Cardiac fibroblast (primary cell): Measurements from ENCODE around the gene SH2B3.
A peak's percentile ranks its signal among the peaks of the same experiment; 100 is the strongest.

Experiments
- DNase-seq, 2 donors: peaks; one replicate each; pipeline versions ENCODE4 v3.0.0 to v3.0.0-alpha.2; 2010; ENCODE audit warnings: low read depth in 2 of 2
- H3K4me3 ChIP-seq, 2 donors: replicated peaks in 1 of 2; 1 replicate in 1 of 2; 2 replicates in 1 of 2; pipeline ENCODE4 v1.5.1; 2011; ENCODE audit warnings: low read depth in 2 of 2, low read length in 2 of 2, mild to moderate bottlenecking in 2 of 2, moderate library complexity in 1 of 2
- TF ChIP-seq, protein P1 (sequence below): IDR thresholded peaks from one replicate; pipeline ENCODE4 v1.5.1; 2011; ENCODE audit warnings: low read depth, mild to moderate bottlenecking, low read length, inconsistent platforms

SH2B3 gene

DNA sequence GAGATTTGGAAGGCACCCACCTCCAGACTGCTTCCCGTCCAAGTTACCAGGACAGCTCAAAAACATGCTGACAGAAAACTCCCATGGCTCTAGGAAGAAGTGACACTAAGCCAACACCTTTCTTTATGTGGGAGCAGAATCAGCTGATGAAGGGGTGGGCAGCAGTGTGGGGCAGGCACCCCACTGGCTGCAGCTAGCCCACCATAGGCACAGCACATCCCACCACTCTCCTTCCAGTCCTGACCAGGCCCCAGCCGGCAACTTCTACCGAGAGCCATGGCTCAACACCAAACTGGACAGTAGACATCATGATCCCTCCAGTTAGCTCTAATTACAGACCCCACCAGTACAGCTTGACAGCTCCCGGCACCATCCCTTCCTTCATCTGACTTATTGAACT is 45.0 kb downstream of the SH2B3 start:
- H3K4me3 ChIP-seq = no peak overlapping the region
- no peak for DNase-seq
- TF ChIP-seq, protein P1, sequence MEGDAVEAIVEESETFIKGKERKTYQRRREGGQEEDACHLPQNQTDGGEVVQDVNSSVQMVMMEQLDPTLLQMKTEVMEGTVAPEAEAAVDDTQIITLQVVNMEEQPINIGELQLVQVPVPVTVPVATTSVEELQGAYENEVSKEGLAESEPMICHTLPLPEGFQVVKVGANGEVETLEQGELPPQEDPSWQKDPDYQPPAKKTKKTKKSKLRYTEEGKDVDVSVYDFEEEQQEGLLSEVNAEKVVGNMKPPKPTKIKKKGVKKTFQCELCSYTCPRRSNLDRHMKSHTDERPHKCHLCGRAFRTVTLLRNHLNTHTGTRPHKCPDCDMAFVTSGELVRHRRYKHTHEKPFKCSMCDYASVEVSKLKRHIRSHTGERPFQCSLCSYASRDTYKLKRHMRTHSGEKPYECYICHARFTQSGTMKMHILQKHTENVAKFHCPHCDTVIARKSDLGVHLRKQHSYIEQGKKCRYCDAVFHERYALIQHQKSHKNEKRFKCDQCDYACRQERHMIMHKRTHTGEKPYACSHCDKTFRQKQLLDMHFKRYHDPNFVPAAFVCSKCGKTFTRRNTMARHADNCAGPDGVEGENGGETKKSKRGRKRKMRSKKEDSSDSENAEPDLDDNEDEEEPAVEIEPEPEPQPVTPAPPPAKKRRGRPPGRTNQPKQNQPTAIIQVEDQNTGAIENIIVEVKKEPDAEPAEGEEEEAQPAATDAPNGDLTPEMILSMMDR = no peak

DNA sequence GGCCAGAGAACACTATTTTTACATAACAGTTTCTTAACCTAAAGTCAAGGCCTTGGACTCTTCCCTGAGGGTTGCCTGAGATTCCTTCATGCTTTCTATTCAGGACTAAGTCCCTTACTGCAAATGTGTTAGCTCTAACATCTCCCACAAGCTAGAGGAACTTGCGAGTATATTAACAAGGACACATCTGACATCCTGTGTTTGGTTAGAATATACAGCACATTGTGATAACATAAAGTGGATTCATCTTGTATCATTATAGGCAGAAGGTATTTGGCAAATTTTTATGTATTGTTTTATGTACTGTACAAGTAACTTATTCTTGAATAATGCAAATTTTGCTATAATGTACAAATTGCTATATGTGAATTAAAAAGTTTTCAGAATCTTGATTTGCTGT is 45.5 kb downstream of the SH2B3 start:
- TF ChIP-seq, protein P1 = no peak
- no peak overlapping the region for H3K4me3 ChIP-seq
- DNase-seq = no peak

DNA sequence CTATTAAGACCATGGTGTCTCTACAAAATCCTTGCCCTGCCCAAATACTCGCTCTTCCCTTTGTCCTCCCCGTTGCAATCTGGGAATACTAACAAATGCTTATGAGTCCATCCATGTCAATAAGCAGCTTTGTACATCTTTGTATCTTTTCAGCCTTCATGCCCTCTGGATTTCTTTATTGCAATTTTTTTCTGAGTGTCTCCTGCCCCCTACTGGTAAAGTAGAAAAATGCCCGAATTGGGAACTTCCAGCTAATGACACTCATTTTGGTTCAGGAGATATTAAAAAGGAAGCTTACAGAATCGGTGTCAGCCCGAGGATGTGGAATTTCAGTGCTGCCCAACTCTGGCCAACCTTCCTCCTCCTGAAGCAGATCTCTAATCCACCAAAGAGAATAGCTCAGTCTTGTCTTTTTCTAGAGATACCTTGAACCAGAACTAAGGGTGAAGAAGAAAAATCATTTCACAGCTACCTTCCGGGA is 46.0 kb downstream of the SH2B3 start:
- H3K4me3 ChIP-seq = no peak overlapping the region
- DNase-seq = peak; percentile 70 to 72
- TF ChIP-seq, protein P1 = peak; percentile 66

DNA sequence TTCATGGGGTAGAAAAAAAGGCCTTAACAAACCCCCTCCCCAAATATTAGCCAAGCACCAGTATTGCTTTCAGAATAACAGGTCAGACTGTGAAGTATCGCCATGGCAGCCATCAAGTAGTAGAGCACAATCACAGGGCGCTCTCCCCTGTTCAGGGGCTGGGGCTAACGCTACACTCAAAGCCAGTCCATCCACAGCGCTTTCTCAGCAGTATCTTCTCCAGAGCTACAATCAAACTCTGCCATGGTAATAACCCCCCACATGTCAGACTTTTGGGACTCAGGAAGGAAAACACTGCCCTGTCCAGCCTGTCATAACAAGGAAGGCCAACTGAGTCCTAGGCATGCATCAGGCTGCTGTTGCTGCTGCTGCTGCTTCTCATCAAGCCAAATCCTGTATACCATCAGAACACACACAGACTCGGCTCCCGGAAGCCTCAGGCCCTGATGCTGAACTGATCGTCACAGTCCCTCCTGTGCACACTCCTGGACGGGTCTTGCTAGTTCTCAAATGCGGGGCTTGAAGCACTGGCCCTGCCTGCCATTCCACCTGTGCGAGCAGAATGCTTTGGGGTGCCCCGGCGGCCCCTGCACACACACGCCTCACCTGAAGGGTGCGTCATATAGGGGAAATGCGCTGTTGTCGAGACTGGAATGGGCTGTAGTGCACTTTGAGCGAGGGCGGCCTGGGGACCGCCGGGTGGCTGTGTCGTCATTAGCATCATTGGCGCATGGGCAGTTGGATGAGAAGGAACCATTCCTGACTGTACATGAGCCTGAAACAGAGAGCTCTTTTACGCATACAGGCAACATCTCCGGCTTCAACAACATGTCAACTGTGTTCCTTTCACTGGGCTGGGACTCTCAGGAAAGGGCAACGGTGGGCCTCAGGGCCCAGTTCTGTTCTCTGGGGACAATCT is 47.6 kb downstream of the SH2B3 start:
- DNase-seq = no peak
- no peak overlapping the region for H3K4me3 ChIP-seq
- TF ChIP-seq, protein P1 = no peak

DNA sequence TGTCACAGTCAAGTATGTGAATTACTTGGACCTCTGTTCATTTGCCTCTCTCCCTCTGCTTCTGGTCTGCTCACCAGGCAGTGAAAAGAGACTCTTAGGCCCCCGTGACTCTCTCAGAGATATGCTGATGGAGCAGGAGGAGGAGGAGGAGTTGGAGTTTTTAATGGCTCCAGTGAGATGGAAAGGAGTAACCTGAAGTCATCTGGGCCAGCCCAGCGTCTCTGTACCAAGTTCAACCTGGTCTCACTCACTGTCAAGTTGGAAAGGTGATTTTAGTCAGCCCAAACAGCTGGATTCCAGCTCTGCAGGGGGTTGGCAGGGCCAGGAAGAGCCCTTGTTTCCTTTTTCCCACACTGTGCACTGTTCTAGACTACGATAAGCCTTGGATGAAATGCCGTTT is 48.6 kb downstream of the SH2B3 start:
- TF ChIP-seq, protein P1 = no peak
- no peak overlapping the region for H3K4me3 ChIP-seq
- DNase-seq = no peak

DNA sequence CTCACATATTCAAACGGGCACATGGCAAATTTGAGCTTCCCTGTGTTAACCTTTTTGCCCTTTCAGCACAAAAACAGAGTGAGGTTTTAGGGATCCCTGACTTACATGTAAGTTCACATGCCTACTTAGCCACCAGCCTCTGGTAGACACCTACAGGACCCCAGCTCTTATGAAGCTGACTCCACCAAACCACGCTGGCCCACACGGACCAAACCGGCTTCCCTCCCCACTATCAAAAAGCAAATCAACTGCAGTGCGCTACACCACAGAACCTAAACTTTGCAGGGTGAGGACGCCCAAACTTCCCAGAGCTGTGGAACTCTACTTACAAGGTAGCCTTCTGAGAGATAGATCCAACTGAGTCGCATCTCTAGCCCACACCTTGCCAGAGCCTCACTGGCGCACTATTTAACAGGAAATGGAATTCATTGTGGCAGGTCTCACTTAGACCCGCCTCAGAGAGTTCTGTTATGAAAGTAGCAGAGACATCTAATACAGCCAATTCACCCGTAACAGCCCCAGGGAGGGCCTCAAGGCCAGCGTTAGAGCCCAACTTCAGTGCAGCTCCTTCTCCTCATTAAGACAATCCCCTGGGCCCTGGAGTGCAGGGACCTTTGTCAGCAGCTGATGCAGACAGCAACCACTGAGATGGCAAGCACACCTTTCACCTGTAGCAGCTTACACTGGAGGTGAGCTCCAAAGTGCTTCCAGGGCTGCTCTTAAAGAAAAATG is 49.2 kb downstream of the SH2B3 start:
- H3K4me3 ChIP-seq = no peak overlapping the region
- TF ChIP-seq, protein P1 = no peak
- DNase-seq = no peak
